ENCODE measurements around the gene NIBAN1.

GRCh38 chr1:184940694-184941409 is 33.5 kb downstream of the NIBAN1 start:
- no peak for TF ChIP-seq EZH2 (IDR thresholded peaks at IDR 0.05)
- TF ChIP-seq FOXP2 (optimal IDR thresholded peaks at IDR 0.05; ENCODE audit: control extremely low read depth, extremely low read length, insufficient read depth) = no peak
- TF ChIP-seq POLR2AphosphoS5 (IDR thresholded peaks at IDR 0.05; ENCODE audit: borderline replicate concordance, low read depth, low read length) = no peak

Data from SK-N-MC (cell line).